Upper lobe of left lung (tissue), 4 donors: ENCODE results near the gene SRD5A1.

Source experiments
- EP300 ChIP-seq, 4 donors: sonication (generic); formaldehyde crosslinking; IDR thresholded peaks; one replicate each; pipeline ENCODE4 v1.5.1; 2017; ENCODE audit warnings: antibody characterized with exemption in 4 of 4, control low read depth in 2 of 4
- POLR2A ChIP-seq, 4 donors: fragments of 450-650 bp; IDR thresholded peaks; one replicate each; pipeline ENCODE4 v1.5.1; 2016 to 2017; ENCODE audit warnings: antibody characterized with exemption in 4 of 4, mild to moderate bottlenecking in 2 of 4
- POLR2AphosphoS5 ChIP-seq, 2 donors: sonication (generic); formaldehyde crosslinking; IDR thresholded peaks; one replicate each; pipeline ENCODE4 v1.5.1; 2017; ENCODE audit warnings: antibody characterized with exemption in 2 of 2
- TF ChIP-seq, protein P1 (sequence below), 6 experiments: fragments of 450-650 bp in 4 of 6; fragments of 200-600 bp in 2 of 6; sonication (generic) in 2 of 6; IDR thresholded peaks; one replicate each; pipeline ENCODE4 v1.5.1; 2016 to 2019; ENCODE audit warnings: antibody characterized with exemption in 6 of 6

DNA sequence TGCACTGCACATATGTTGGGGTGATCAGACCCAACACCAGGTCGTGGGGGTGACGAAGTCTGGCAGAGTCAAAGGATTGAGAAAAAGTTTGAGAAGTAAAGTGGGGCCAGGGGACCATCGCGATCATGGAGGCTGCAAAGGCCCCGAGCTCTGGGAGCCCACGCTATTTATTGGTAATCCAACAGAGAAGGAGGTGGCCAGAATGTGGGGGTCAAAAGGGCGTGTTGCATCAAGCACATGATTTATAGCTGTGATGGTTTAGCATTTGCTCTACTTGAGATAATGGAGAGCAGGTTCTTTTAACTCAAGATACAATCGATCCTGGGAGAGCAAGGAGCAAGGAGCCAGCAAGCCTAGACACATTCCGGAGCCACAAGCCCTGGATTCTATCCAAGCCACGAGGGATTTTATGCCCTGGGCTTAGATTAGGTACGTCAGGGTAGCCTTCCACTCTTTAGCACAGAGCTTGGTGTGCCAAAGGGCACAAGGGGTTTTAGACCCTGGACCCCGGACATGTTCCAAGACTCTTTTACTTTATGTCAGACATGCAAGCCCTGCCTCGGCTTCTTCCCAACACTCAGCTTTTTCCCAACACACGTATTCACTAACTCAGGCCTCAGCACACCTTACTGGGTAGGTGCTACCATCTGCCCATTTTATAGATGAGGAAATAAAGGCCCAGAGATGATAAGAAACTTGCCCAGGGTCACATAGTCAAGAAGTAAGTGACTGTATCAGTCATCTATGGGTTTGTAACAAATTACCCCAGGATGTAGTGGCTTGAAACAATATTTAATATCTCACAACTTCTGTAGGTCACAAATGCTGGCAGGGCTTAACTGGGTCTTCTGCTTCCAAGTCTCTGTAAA, 39.9 kb upstream of the SRD5A1 start:
- TF ChIP-seq EP300 (IDR thresholded peaks at IDR 0.05): no peak
- TF ChIP-seq, protein P1, sequence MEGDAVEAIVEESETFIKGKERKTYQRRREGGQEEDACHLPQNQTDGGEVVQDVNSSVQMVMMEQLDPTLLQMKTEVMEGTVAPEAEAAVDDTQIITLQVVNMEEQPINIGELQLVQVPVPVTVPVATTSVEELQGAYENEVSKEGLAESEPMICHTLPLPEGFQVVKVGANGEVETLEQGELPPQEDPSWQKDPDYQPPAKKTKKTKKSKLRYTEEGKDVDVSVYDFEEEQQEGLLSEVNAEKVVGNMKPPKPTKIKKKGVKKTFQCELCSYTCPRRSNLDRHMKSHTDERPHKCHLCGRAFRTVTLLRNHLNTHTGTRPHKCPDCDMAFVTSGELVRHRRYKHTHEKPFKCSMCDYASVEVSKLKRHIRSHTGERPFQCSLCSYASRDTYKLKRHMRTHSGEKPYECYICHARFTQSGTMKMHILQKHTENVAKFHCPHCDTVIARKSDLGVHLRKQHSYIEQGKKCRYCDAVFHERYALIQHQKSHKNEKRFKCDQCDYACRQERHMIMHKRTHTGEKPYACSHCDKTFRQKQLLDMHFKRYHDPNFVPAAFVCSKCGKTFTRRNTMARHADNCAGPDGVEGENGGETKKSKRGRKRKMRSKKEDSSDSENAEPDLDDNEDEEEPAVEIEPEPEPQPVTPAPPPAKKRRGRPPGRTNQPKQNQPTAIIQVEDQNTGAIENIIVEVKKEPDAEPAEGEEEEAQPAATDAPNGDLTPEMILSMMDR (IDR thresholded peaks at IDR 0.05): no peak
- no peak for TF ChIP-seq POLR2AphosphoS5 (IDR thresholded peaks at IDR 0.05)
- no peak for TF ChIP-seq POLR2A (IDR thresholded peaks at IDR 0.05)
